Measurements from ENCODE around the gene GMDS. TPM values are rescaled to one million over a fixed set of nuclear protein-coding genes. Genes with fewer than 3 reads are reported as not detected.

GMDS gene
- total and polyA plus RNA-seq, 2 of the 4 experiments (the other 2 are of a cell fraction): 7.3 to 21.9 TPM

- H3K79me1 ChIP-seq (ENCODE audit: low read depth in 1 of 2, low read length in 2 of 2): no peaks in the 10 kb centered on the region; a peak in 1 of 4 replicates
- ChIA-PET POLR2A (ENCODE audit: unreplicated experiment) (no interaction called here), CTCF (no interaction called here)
- peaks cover 3% of the 10 kb centered on the region for H3K4me1 ChIP-seq (ENCODE audit: control insufficient read depth, insufficient read depth, low read length)
- H2BK5ac ChIP-seq (ENCODE audit: low read depth, low read length, poor library complexity, severe bottlenecking): no peak overlapping the region
- DNase-seq: no peak
- no peak overlapping the region for H4K8ac ChIP-seq (ENCODE audit: low read depth in 2 of 2, low read length in 2 of 2)
- no peak overlapping the region for H3K9ac ChIP-seq (ENCODE audit: low read depth, low read length)
- no peak overlapping the region for H3K4ac ChIP-seq (ENCODE audit: low read depth, low read length)
- H3K14ac ChIP-seq (replicated peaks; ENCODE audit: low read depth, low read length): no peak overlapping the region
- no peak overlapping the region for H2AK5ac ChIP-seq (ENCODE audit: low read depth, low read length)
- no peaks in the 10 kb centered on the region for H4K20me1 ChIP-seq (ENCODE audit: insufficient read depth, low read length)
- BruUV-seq (replicated peaks): no TSS peak
- no peak overlapping the region for H2BK20ac ChIP-seq (ENCODE audit: low read depth, low read length)
- no peak overlapping the region for H4K91ac ChIP-seq (ENCODE audit: insufficient read depth, low read depth, low read length)
- no peak overlapping the region for H4K5ac ChIP-seq (ENCODE audit: low read depth, low read length)
- no peak overlapping the region for H3K4me2 ChIP-seq (ENCODE audit: low read depth, low read length)
- H2BK15ac ChIP-seq (ENCODE audit: low read depth, low read length): no peak overlapping the region
- H3K27me3 ChIP-seq (ENCODE audit: control insufficient read depth, insufficient read depth, low read length): no peaks in the 10 kb centered on the region
- no peak overlapping the region for H2AK9ac ChIP-seq (replicated peaks; ENCODE audit: low read depth, low read length, poor library complexity)
- dilution Hi-C loops (cut with HindIII; ENCODE audit: low sequenced_read_pairs, unreplicated experiment) (no loop called here), intact Hi-C loops (cut with micrococcal nuclease) (loop anchor here (5.0 to 10.0 kb wide), 2 partner anchors 275 to 413 kb away; no protein-coding TSS in a partner anchor), in situ Hi-C loops (cut with MboI; ENCODE audit: low sequenced_read_pairs) (loop anchor here (10.0 to 25.0 kb wide), 3 partner anchors 255 to 537 kb away; no protein-coding TSS in a partner anchor)
- no peak for TF ChIP-seq CEBPB (IDR thresholded peaks at IDR 0.05; ENCODE audit: low read depth, low read length)
- no peak for TF ChIP-seq CHD1 (IDR thresholded peaks at IDR 0.05; ENCODE audit: low read depth, low read length)
- TF ChIP-seq RFX5 (IDR thresholded peaks at IDR 0.05; ENCODE audit: low read depth, low read length): no peak
- TF ChIP-seq ELK1 (IDR thresholded peaks at IDR 0.05; ENCODE audit: borderline replicate concordance, low read depth, low read length): no peak
- TF ChIP-seq POLR2A (IDR thresholded peaks at IDR 0.05; ENCODE audit: low read depth, low read length): no peak
- TF ChIP-seq MXI1 (IDR thresholded peaks at IDR 0.05; ENCODE audit: borderline replicate concordance, low read depth, low read length): no peak
- TF ChIP-seq RAD21 (IDR thresholded peaks at IDR 0.05; ENCODE audit: low read length): no peak
- no peak for TF ChIP-seq NFE2L2 (IDR thresholded peaks at IDR 0.05; ENCODE audit: low read depth, low read length)
- TF ChIP-seq RCOR1 (IDR thresholded peaks at IDR 0.05; ENCODE audit: insufficient replicate concordance, low read length): no peak
- TF ChIP-seq BHLHE40 (IDR thresholded peaks at IDR 0.05; ENCODE audit: low read depth, low read length): no peak
- TF ChIP-seq MAZ (IDR thresholded peaks at IDR 0.05; ENCODE audit: borderline replicate concordance, low read depth, low read length): no peak
- no peak for TF ChIP-seq SMC3 (IDR thresholded peaks at IDR 0.05; ENCODE audit: low read depth, low read length)
- TF ChIP-seq MAFK (IDR thresholded peaks at IDR 0.05; ENCODE audit: low read depth, low read length): no peak
- no peak for TF ChIP-seq FOS (IDR thresholded peaks at IDR 0.05; ENCODE audit: low read depth, low read length)
- TF ChIP-seq CTCF (conservative IDR thresholded peaks at IDR 0.05; ENCODE audit: low read depth, low read length): no peak
- no peak for TF ChIP-seq USF2 (IDR thresholded peaks at IDR 0.05; ENCODE audit: low read depth, low read length)
- no peak overlapping the region for H2BK120ac ChIP-seq (ENCODE audit: low read depth, low read length)
- H3K4me3 ChIP-seq (ENCODE audit: insufficient read depth, low read depth, low read length): no peak overlapping the region
- no peak for ATAC-seq (ENCODE audit: low read depth)
- no peak overlapping the region for H3K27ac ChIP-seq (ENCODE audit: insufficient read depth, low read length)
- H3K36me3 ChIP-seq (ENCODE audit: control insufficient read depth, insufficient read depth, low read length): no peaks in the 10 kb centered on the region
- no peaks in the 10 kb centered on the region for H3K9me3 ChIP-seq (ENCODE audit: control insufficient read depth, insufficient read depth, low read length)
- H2AFZ ChIP-seq (replicated peaks; ENCODE audit: low read length, poor library complexity): no peak overlapping the region
- no peaks in the 10 kb centered on the region for H3K9me1 ChIP-seq (ENCODE audit: insufficient read depth, low read length)
- no peak overlapping the region for H3K18ac ChIP-seq (ENCODE audit: low read depth, low read length)
- no peak overlapping the region for H3K23ac ChIP-seq (ENCODE audit: low read depth, low read length)
- H3K56ac ChIP-seq (ENCODE audit: extremely low read depth, insufficient read depth, low read length): no peak overlapping the region
These were observed 145.5 kb downstream of the GMDS start for GRCh38 chr6:2099870-2100269.
